Lower leg skin (tissue), 3 donors: Measurements from ENCODE around the gene VSNL1.

ENCODE experiments used
- CTCF ChIP-seq, 3 donors: fragments of 450-650 bp; IDR thresholded peaks; one replicate each; pipeline ENCODE4 v1.5.1; 2016; ENCODE audit warnings: antibody characterized with exemption in 3 of 3, mild to moderate bottlenecking in 3 of 3, moderate library complexity in 2 of 3
- POLR2A ChIP-seq, 2 donors: fragments of 450-650 bp; IDR thresholded peaks; one replicate each; pipeline ENCODE4 v1.6.1; 2016 to 2017; ENCODE audit warnings: antibody characterized with exemption in 2 of 2, mild to moderate bottlenecking in 1 of 2, moderate library complexity in 1 of 2

GRCh38 chr2:17544256-17544655, 3.8 kb downstream of the VSNL1 start:
- TF ChIP-seq CTCF (IDR thresholded peaks at IDR 0.05) (no peak), POLR2A (IDR thresholded peaks at IDR 0.05) (no peak)
